Keratinocyte (primary cell): ENCODE results near the gene TSR1. TPM values are rescaled to one million over a fixed set of nuclear protein-coding genes. Genes with fewer than 3 reads are reported as not detected.

Experiments used
- DNase-seq: peaks from one replicate; pipeline ENCODE4 v3.0.0-alpha.2; 2011; ENCODE audit warnings: low read depth, missing footprints, low spot score
- FAIRE-seq: peaks from 2 replicates; lab custom pipeline; 2011; peaks lifted over from hg19 to GRCh38; lab: Jason Lieb, UNC
- H2AFZ ChIP-seq: 2 replicates; pipeline ENCODE4 v1.6.0; 2012; ENCODE audit warnings: low read length, control low read depth, inconsistent platforms; ENCODE audit not compliant: control insufficient read depth
- H3K27ac ChIP-seq: 2 replicates; pipeline ENCODE4 v1.5.1; 2011; ENCODE audit warnings: low read length; ENCODE audit not compliant: control insufficient read depth, insufficient read depth
- H3K27me3 ChIP-seq: 3 replicates; pipeline ENCODE4 v1.6.0; 2011; ENCODE audit warnings: low read length; ENCODE audit not compliant: control insufficient read depth, insufficient read depth; ENCODE audit errors: extremely low read depth
- H3K36me3 ChIP-seq, 2 experiments: 2 replicates in 1 of 2; 3 replicates in 1 of 2; pipeline ENCODE4 v1.5.1; 2011; ENCODE audit warnings: low read length in 2 of 2, mild to moderate bottlenecking in 1 of 2; ENCODE audit not compliant: control insufficient read depth in 2 of 2, insufficient read depth in 2 of 2; ENCODE audit errors: extremely low read depth in 1 of 2
- H3K4me1 ChIP-seq: 3 replicates; pipeline ENCODE4 v1.5.1; 2011; ENCODE audit warnings: low read length; ENCODE audit not compliant: control insufficient read depth, insufficient read depth; ENCODE audit errors: extremely low read depth
- H3K4me2 ChIP-seq: 3 replicates; pipeline ENCODE4 v1.6.0; 2011; ENCODE audit warnings: low read depth, low read length; ENCODE audit not compliant: control insufficient read depth, insufficient read depth; ENCODE audit errors: extremely low read depth
- H3K4me3 ChIP-seq, 3 experiments: fragments of 200-600 bp in 1 of 3; sonication (generic) in 1 of 3; 2 replicates in 2 of 3; 3 replicates in 1 of 3; pipeline ENCODE4 v1.5.1; 2011 to 2016; ENCODE audit warnings: low read length in 3 of 3, mild to moderate bottlenecking in 3 of 3, control low read depth in 2 of 3, inconsistent platforms in 1 of 3, low read depth in 1 of 3, mixed read lengths in 1 of 3, mixed run types in 1 of 3, moderate library complexity in 1 of 3; ENCODE audit not compliant: control insufficient read depth in 2 of 3, insufficient read depth in 2 of 3; ENCODE audit errors: extremely low read depth in 1 of 3
- H3K79me2 ChIP-seq: 2 replicates; pipeline ENCODE4 v1.6.0; 2012; ENCODE audit warnings: low read length; ENCODE audit not compliant: control insufficient read depth, insufficient read depth
- H3K9ac ChIP-seq: 3 replicates; pipeline ENCODE4 v1.6.0; 2011; ENCODE audit warnings: low read length; ENCODE audit not compliant: control insufficient read depth, insufficient read depth; ENCODE audit errors: extremely low read depth
- H3K9me1 ChIP-seq: 3 replicates; pipeline ENCODE4 v1.6.0; 2011; ENCODE audit warnings: low read length; ENCODE audit not compliant: control insufficient read depth, insufficient read depth; ENCODE audit errors: extremely low read depth
- H3K9me3 ChIP-seq: 2 replicates; pipeline ENCODE4 v1.5.1; 2012; ENCODE audit warnings: low read depth, low read length; ENCODE audit not compliant: control insufficient read depth
- H4K20me1 ChIP-seq: 3 replicates; pipeline ENCODE4 v1.6.0; 2011; ENCODE audit warnings: low read length; ENCODE audit not compliant: control insufficient read depth, insufficient read depth; ENCODE audit errors: extremely low read depth
- EZH2 ChIP-seq: IDR thresholded peaks from one replicate; pipeline ENCODE4 v1.6.1; 2012; ENCODE audit warnings: inconsistent platforms, mild to moderate bottlenecking, low read length, moderate library complexity
- dilution Hi-C: fragments of 300-500 bp; cut with MboI; formaldehyde crosslinking; loops from one replicate; pipeline ENCODE4 v1.7.0; 2020; ENCODE audit warnings: low sequenced_read_pairs; ENCODE audit not compliant: extremely low pct_ligation_motif_present
- polyA plus RNA-seq, 5 experiments: library from polyadenylated mRNA; depleted of rRNA in 3 of 5; stranded (reverse) in 3 of 5; stranded (forward) in 1 of 5; unstranded in 1 of 5; fragments of >200 nt; gene quantifications; 1 replicate in 1 of 5; 2 replicates in 3 of 5; 3 replicates in 1 of 5; pipeline versions ENCODE4 v1.2.1 to v1.2.3, GENCODE V29; 2011 to 2012; ENCODE audit warnings: missing spikeins in 2 of 5, low read depth in 1 of 5, low replicate concordance in 1 of 5
- TF ChIP-seq, protein P1 (sequence below), 3 experiments: IDR thresholded peaks in 1 of 3; conservative IDR thresholded peaks in 1 of 3; optimal IDR thresholded peaks in 1 of 3; 2 replicates in 2 of 3; 3 replicates in 1 of 3; pipeline versions ENCODE3 to v1.5.1; 2011; ENCODE audit warnings: low read length in 3 of 3, mild to moderate bottlenecking in 3 of 3, moderate library complexity in 2 of 3, control low read depth in 1 of 3, inconsistent platforms in 1 of 3; ENCODE audit not compliant: insufficient read depth in 2 of 3; ENCODE audit errors: extremely low read depth in 1 of 3

The TSR1 gene
- polyA plus RNA-seq, 1 donor (not counting 4 experiments of a cell fraction or from before 2014, with no cell fraction given), result 17.1 TPM

DNA sequence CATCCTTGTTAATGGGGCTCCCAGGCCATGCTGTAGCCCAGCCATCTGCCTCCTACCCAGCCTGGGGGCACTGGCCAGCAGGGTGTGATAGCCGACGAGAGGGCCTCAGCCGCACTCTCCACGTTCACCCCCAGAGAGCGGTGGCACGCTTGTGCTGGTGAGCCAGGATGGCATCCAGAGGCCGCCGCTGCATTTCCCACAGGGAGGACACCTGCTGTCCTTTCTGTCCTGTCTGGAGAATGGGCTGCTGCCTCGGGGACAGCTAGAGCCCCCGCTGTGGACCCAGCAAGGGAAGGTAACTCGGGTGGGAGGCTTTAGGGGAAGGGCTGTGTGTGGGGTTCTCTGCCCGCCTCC is 28.5 kb upstream of the TSR1 start:
- dilution Hi-C loops, result no loop called here
- H3K36me3 ChIP-seq, result peaks cover 5 to 12% of the 10 kb centered on the region in 2 experiments
- no peak for DNase-seq

DNA sequence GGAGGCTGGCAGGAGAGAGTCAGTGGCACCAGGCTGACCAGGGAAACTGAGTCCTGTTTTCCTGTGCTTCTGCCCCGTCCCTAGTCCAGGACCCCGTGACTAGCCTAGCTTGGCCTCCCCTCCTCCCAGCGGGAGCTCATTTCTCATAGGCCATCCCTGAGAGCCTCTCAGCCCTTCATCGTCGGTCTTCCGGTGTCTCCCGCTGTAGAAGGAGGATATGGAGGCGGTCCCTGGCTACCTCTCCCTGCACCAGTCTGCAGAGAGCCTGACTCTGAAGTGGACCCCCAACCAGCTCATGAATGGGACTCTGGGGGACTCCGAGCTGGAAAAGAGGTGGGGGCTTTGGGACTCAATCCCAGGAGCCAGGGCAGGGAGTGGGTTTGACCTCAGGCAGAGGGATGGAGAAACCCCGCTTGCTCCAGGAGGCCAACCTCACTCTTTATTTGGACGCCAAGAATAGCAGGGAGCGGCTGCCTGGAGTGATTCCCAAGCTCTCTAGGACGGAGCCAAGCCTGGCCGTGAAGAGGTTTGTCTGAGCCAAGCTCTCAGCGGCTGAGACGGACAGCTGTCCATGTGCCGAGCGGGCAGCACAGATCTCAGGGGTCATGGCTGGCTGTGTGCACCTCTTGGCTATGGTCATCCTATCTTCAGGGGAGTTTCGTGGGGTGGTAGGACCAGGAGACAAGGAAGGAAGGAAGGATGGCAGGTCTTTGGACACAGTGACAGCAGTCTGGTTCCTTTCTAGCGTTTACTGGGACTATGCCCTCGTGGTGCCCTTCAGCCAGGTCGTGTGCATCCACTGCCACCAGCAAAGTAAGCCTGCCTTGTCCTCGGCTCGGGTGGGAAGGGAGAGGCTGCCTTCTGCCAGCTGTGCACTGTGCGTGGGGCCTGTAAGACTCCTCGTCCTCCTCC is 27.9 kb upstream of the TSR1 start:
- H3K27ac ChIP-seq, result no peak overlapping the region
- no peak for TF ChIP-seq EZH2
- TF ChIP-seq, protein P1, sequence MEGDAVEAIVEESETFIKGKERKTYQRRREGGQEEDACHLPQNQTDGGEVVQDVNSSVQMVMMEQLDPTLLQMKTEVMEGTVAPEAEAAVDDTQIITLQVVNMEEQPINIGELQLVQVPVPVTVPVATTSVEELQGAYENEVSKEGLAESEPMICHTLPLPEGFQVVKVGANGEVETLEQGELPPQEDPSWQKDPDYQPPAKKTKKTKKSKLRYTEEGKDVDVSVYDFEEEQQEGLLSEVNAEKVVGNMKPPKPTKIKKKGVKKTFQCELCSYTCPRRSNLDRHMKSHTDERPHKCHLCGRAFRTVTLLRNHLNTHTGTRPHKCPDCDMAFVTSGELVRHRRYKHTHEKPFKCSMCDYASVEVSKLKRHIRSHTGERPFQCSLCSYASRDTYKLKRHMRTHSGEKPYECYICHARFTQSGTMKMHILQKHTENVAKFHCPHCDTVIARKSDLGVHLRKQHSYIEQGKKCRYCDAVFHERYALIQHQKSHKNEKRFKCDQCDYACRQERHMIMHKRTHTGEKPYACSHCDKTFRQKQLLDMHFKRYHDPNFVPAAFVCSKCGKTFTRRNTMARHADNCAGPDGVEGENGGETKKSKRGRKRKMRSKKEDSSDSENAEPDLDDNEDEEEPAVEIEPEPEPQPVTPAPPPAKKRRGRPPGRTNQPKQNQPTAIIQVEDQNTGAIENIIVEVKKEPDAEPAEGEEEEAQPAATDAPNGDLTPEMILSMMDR (optimal IDR thresholded peaks at IDR 0.05 in 1 of 3, IDR thresholded peaks at IDR 0.05 in 1 of 3, conservative IDR thresholded peaks at IDR 0.05 in 1 of 3; ENCODE audit: extremely low read depth in 1 of 3, insufficient read depth in 2 of 3, low read length in 3 of 3), result no peak
- FAIRE-seq, result no peak

More for the DNA sequence above, 28.5 kb upstream of the TSR1 start:
- no peak overlapping the region for H3K9ac ChIP-seq
- TF ChIP-seq EZH2, result no peak
- TF ChIP-seq, protein P1 (optimal IDR thresholded peaks at IDR 0.05 in 1 of 3, IDR thresholded peaks at IDR 0.05 in 1 of 3, conservative IDR thresholded peaks at IDR 0.05 in 1 of 3; ENCODE audit: extremely low read depth in 1 of 3, insufficient read depth in 2 of 3, low read length in 3 of 3), result no peak
- no peak overlapping the region for H3K27ac ChIP-seq
- H3K4me2 ChIP-seq, result no peak overlapping the region
- no peak overlapping the region for H3K4me3 ChIP-seq
- no peak overlapping the region for H2AFZ ChIP-seq
- H3K9me3 ChIP-seq, result no peaks in the 10 kb centered on the region
- no peak for FAIRE-seq
- H4K20me1 ChIP-seq, result no peaks in the 10 kb centered on the region
- H3K27me3 ChIP-seq, result no peaks in the 10 kb centered on the region
- peaks cover 8% of the 10 kb centered on the region for H3K4me1 ChIP-seq
- no peaks in the 10 kb centered on the region for H3K9me1 ChIP-seq
- no peaks in the 10 kb centered on the region for H3K79me2 ChIP-seq

More for the DNA sequence above, 27.9 kb upstream of the TSR1 start:
- no peak overlapping the region for H3K9ac ChIP-seq
- H3K9me3 ChIP-seq, result no peaks in the 10 kb centered on the region
- H3K4me3 ChIP-seq, result no peak overlapping the region
- no peaks in the 10 kb centered on the region for H3K9me1 ChIP-seq
- H3K4me1 ChIP-seq, result peaks cover 14% of the 10 kb centered on the region
- no peaks in the 10 kb centered on the region for H3K79me2 ChIP-seq
- H3K27me3 ChIP-seq, result no peaks in the 10 kb centered on the region
- H2AFZ ChIP-seq, result no peak overlapping the region
- peaks cover 5 to 12% of the 10 kb centered on the region in 2 experiments for H3K36me3 ChIP-seq
- dilution Hi-C loops, result no loop called here
- no peak for DNase-seq
- no peak overlapping the region for H3K4me2 ChIP-seq
- no peaks in the 10 kb centered on the region for H4K20me1 ChIP-seq
